K562 (cell line): Measurements from ENCODE around the gene NDOR1. TPM values are rescaled to one million over a fixed set of nuclear protein-coding genes. Genes with fewer than 3 reads are reported as not detected.

Experiments
- ATAC-seq: fragments of 200-7000 bp; cut with Tn5 transposase; 3 replicates; pipeline ENCODE4 v1.9.1; 2020; ENCODE audit warnings: moderate library complexity
- BruUV-seq: library from RNA; stranded (reverse); fragments of 400-500 nt; replicated peaks from 2 replicates; lab custom pipeline; 2021; lab: Mats Ljungman, UMichigan
- CTCF ChIA-PET: fragments of 300-600 bp; formaldehyde crosslinking; extraction: SDS; loops from one replicate; lab custom pipeline; 2021; ENCODE audit warnings: low intra/inter-chr PET ratio; lab: Yijun Ruan, JAX
- POLR2A ChIA-PET: fragments of 300-600, 350-650 bp; sonication (Branson Sonifier 250); formaldehyde crosslinking; extraction: SDS; loops from one replicate; lab custom pipeline; 2021; ENCODE audit warnings: antibody characterized with exemption, inconsistent platforms; lab: Yijun Ruan, JAX
- DNase-seq, 4 experiments: peaks; one replicate each; pipeline versions ENCODE4 v3.0.0 to v3.0.0-alpha.2; 2011 to 2018; ENCODE audit warnings: low spot score in 3 of 4, mixed read lengths in 3 of 4; ENCODE audit errors: extremely low read depth in 1 of 4
- FAIRE-seq: peaks from 2 replicates; lab custom pipeline; 2011; peaks lifted over from hg19 to GRCh38; lab: Jason Lieb, UNC
- H2AFZ ChIP-seq: 2 replicates; pipeline ENCODE4 v1.6.0; 2011; ENCODE audit warnings: low read depth, low read length, control low read depth, inconsistent platforms
- H3K27ac ChIP-seq: fragments of 200-600 bp; 3 replicates; pipeline ENCODE4 v1.8.0; 2011; ENCODE audit warnings: low read depth, mild to moderate bottlenecking, control low read depth, inconsistent platforms, low read length, moderate library complexity, mixed read lengths; ENCODE audit errors: extremely low read depth
- H3K27me3 ChIP-seq, 2 experiments: fragments of 300-600 bp in 1 of 2; 2 replicates in 1 of 2; 3 replicates in 1 of 2; pipeline versions ENCODE4 v1.6.0 to v1.8.0; 2011; ENCODE audit warnings: inconsistent platforms in 2 of 2, low read length in 2 of 2, mild to moderate bottlenecking in 1 of 2, mixed read lengths in 1 of 2, moderate library complexity in 1 of 2; ENCODE audit not compliant: control insufficient read depth in 2 of 2, insufficient read depth in 2 of 2
- H3K36me3 ChIP-seq: fragments of 300-600 bp; 3 replicates; pipeline ENCODE4 v1.8.0; 2011; ENCODE audit warnings: mild to moderate bottlenecking, low read length, inconsistent platforms; ENCODE audit not compliant: control insufficient read depth, insufficient read depth
- H3K4me1 ChIP-seq, 2 experiments: fragments of 200-600 bp in 1 of 2; replicated peaks in 1 of 2; 2 replicates in 1 of 2; 3 replicates in 1 of 2; pipeline versions ENCODE4 v1.5.1 to v1.8.0; 2011; ENCODE audit warnings: inconsistent platforms in 2 of 2, low read length in 2 of 2, mild to moderate bottlenecking in 1 of 2, mixed read lengths in 1 of 2, moderate library complexity in 1 of 2; ENCODE audit not compliant: control insufficient read depth in 2 of 2, insufficient read depth in 2 of 2
- H3K4me2 ChIP-seq: 2 replicates; pipeline ENCODE4 v1.6.1; 2011; ENCODE audit warnings: low read length, control low read depth, inconsistent platforms, mixed read lengths; ENCODE audit not compliant: insufficient read depth
- H3K4me3 ChIP-seq: fragments of 200-600 bp; sonication (generic), shearing (Covaris generic); 2 replicates; pipeline ENCODE4 v1.5.1; 2016; ENCODE audit warnings: control low read depth, inconsistent platforms
- H3K79me2 ChIP-seq: fragments of 200-600 bp; 3 replicates; pipeline ENCODE4 v1.8.0; 2011; ENCODE audit warnings: low read length, inconsistent platforms; ENCODE audit not compliant: control insufficient read depth, insufficient read depth
- H3K9ac ChIP-seq, 2 experiments: 2 replicates each; pipeline versions ENCODE4 v1.6.0 to v1.6.1; 2011; ENCODE audit warnings: low read depth in 2 of 2, low read length in 2 of 2, control low read depth in 1 of 2, inconsistent platforms in 1 of 2, mild to moderate bottlenecking in 1 of 2, mixed read lengths in 1 of 2; ENCODE audit not compliant: insufficient read depth in 1 of 2
- H3K9me1 ChIP-seq: one replicate; pipeline ENCODE4 v1.6.0; 2011; ENCODE audit warnings: inconsistent platforms, mild to moderate bottlenecking, low read length, moderate library complexity; ENCODE audit not compliant: control insufficient read depth, insufficient read depth
- H3K9me3 ChIP-seq: replicated peaks from 2 replicates; pipeline ENCODE4 v1.5.1; 2011; ENCODE audit warnings: low read depth, low read length, inconsistent platforms; ENCODE audit not compliant: control insufficient read depth, insufficient read depth
- H4K20me1 ChIP-seq: replicated peaks from 2 replicates; pipeline ENCODE4 v1.6.1; 2011; ENCODE audit warnings: low read length, inconsistent platforms, mixed read lengths; ENCODE audit not compliant: control insufficient read depth, insufficient read depth
- BMI1 ChIP-seq: fragments of 150-350 bp; IDR thresholded peaks from 2 replicates; pipeline ENCODE4 v1.6.1; 2014; ENCODE audit warnings: low read length
- POLR3A ChIP-seq: IDR thresholded peaks from 2 replicates; pipeline ENCODE4 v1.6.1; 2011; ENCODE audit warnings: borderline replicate concordance, mild to moderate bottlenecking, moderate library complexity; ENCODE audit not compliant: insufficient read length, insufficient read depth; ENCODE audit errors: extremely low read depth
- SP1 ChIP-seq: sonication (generic); formaldehyde crosslinking; IDR thresholded peaks from 2 replicates; pipeline ENCODE4 v1.8.1; 2022; ENCODE audit warnings: mild to moderate bottlenecking, missing genetic modification reagents
- ZFP91 ChIP-seq: sonication (generic); formaldehyde crosslinking; IDR thresholded peaks from 2 replicates; pipeline ENCODE4 v1.8.0; 2022; ENCODE audit warnings: mild to moderate bottlenecking, missing genetic modification reagents
- WGBS: fragments of 100-300 bp; shearing (Covaris generic); methylation state at CpG from one replicate; pipeline ENCODE4 v1.1.6; 2016; ENCODE audit warnings: low coverage, mixed read lengths; ENCODE audit not compliant: insufficient coverage; ENCODE audit errors: missing lambda C conversion rate; 5-methylcytosine and 5-hydroxymethylcytosine counted together
- in situ Hi-C: fragments of 300-500 bp; cut with MboI; formaldehyde crosslinking; loops from 4 replicates; pipeline ENCODE4 v1.15.0; 2018; ENCODE audit warnings: inconsistent platforms, mixed read lengths
- intact Hi-C: fragments of 100-400 bp; cut with micrococcal nuclease; formaldehyde crosslinking; loops from 2 replicates; pipeline ENCODE4 v1.14.2; 2022
- polyA plus RNA-seq, 8 experiments: library from polyadenylated mRNA; depleted of rRNA in 4 of 8; stranded (reverse) in 5 of 8; unstranded in 3 of 8; fragments of >200 nt; fragmentation: Nextera tagmentation in 2 of 8; fragmentation: Illumina TruSeq in 1 of 8; extraction: Ambion mirVana in 2 of 8; extraction: Trizol in 1 of 8; gene quantifications; 2 replicates each; pipeline versions ENCODE4 v1.2.1 to v1.2.3, GENCODE V29; 2011 to 2014; ENCODE audit warnings: inconsistent platforms in 1 of 8, missing spikeins in 1 of 8
- total RNA-seq, 7 experiments: library from RNA; depleted of rRNA in 6 of 7; stranded (reverse); fragments of >200 nt in 6 of 7; fragmentation: Illumina TruSeq in 2 of 7; extraction: Trizol in 2 of 7; gene quantifications; 2 replicates each; pipeline versions ENCODE4 v1.2.1 to v1.2.3, GENCODE V29; 2011 to 2021; ENCODE audit warnings: low replicate concordance in 1 of 7

Gene NDOR1
- total and polyA plus RNA-seq, 9 of the 15 experiments (the other 6 are each of a cell fraction or from before 2014, with no cell fraction given) = 0.06 to 36.9 (median 6.9) TPM

DNA sequence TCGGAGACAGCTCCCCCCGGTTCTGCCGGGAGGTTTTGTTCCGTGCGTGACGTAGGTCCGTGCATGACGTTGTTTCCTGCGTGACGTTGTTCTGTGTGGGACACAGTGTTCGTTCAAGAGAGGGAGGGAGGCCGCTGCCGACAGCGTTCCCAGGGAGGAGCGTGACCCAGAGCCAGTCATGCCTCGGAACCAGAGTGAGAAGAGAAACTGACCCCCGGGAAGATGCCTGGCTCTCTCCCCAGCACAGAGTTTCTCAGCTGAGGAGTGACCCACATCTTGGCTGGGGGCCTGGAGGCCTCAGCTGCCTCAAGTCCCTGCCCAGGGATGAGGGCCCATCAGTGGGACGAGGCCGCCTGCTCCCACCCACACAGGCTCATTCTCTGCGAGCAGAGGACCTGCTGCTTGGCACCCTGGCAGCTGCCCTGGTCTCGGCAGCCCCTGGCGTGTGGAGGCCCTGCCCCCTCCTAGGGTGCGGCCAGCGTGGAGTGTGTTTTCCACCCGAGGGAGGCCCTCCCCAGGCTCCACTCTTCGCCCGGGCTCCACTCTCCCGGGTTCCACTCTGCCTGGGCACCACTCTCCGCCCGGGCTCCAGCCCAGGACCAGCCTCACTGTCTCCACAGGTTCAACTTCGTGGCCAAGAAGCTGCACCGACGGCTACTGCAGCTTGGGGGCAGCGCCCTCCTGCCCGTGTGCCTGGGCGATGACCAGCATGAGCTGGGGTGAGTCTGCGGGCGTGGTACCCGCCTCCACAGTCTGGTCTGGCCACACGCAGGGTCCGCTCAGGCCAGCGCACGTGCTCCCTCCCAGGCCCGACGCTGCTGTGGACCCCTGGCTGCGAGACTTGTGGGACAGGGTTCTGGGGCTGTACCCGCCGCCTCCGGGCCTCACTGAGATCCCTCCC lies 7.9 kb downstream of the NDOR1 start (continued):
- TF ChIP-seq POLR3A (no peak), BMI1 (no peak)

DNA sequence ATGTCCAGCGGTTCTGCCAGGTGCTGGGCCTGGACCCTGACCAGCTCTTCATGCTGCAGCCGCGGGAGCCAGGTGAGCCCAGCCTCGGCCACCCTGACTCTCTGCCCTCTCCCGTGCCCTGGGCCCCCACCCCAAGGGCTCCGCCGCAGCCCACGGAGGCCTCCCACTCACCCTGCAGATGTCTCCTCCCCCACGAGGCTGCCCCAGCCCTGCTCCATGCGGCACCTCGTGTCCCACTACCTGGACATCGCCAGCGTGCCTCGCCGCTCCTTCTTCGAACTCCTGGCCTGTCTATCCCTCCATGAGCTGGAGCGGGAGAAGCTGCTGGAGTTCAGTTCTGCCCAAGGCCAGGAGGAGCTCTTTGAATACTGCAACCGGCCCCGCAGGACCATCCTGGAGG lies 9.1 kb downstream of the NDOR1 start:
- TF ChIP-seq ZFP91 (CRISPR knock-in tag) (no peak), SP1 (CRISPR knock-in tag) (0 out of 2 replicates have a peak, but pooled peaks have one; percentile 21)
- BruUV-seq = no TSS peak
- WGBS = 84% methylated on average over 18 of the region's 19 CpGs
- Histone ChIP-seq H3K4me3 (no peak overlapping the region), H3K9ac (no peak overlapping the region; a peak in 1 of 4 replicates), H3K36me3 (peaks cover 43% of the 10 kb centered on the region; the same call in 2 of the 3 replicates), H2AFZ (no peak overlapping the region), H3K27me3 (no peaks in the 10 kb centered on the region), H3K9me1 (no peaks in the 10 kb centered on the region), H3K9me3 (no peaks in the 10 kb centered on the region), H3K4me2 (no peak overlapping the region), H4K20me1 (peaks cover 3% of the 10 kb centered on the region; the same call in 1 of the 2 replicates), H3K27ac (no peak overlapping the region), H3K4me1 (peaks cover 25 to 73% of the 10 kb centered on the region in 2 experiments), H3K79me2 (peaks cover 18% of the 10 kb centered on the region; the same call in 2 of the 3 replicates)
- no peak for ATAC-seq
- no peak for FAIRE-seq
- DNase-seq = no peak
- in situ Hi-C loops = no loop called here
- ChIA-PET CTCF (no interaction called here), POLR2A (interaction anchor here (0.7 to 1.2 kb wide), 3 partner anchors 26 to 31 kb away, joined by 3 to 4 read pairs (median 3); partner anchors contain the start of gene TUBB4B)
- intact Hi-C loops = no loop called here
